SK-N-MC (cell line): Measurements from ENCODE around the gene ARHGEF1.

Experiments
- EZH2 ChIP-seq: fragments of 200-600 bp; sonication (generic); IDR thresholded peaks from one replicate; pipeline ENCODE4 v1.6.1; 2017; ENCODE audit warnings: antibody characterized with exemption
- POLR2AphosphoS5 ChIP-seq: IDR thresholded peaks from 2 replicates; pipeline ENCODE4 v1.6.1; 2012; ENCODE audit warnings: mild to moderate bottlenecking, low read depth, low read length, borderline replicate concordance

- TF ChIP-seq EZH2 (no peak), POLR2AphosphoS5 (no peak)
Measured at GRCh38 chr19:41944336-41944735, 61.4 kb downstream of the ARHGEF1 start.
